Stimulated activated CD8-positive, alpha-beta memory T cell treated with anti-CD3 and anti-CD28 coated beads, Interleukin-7, amount 100 ng/mL, for 48 hours (primary cell): ENCODE measurements around the gene SLC35A4.

Experiments
- DNase-seq, 2 donors: peaks; one replicate each; pipeline ENCODE4 v3.0.0-alpha.2; 2020; ENCODE audit warnings: low read depth in 1 of 2; ENCODE audit errors: extremely low read depth in 1 of 2

Gene SLC35A4

GRCh38 chr5:140564196-140565023 is at the start of gene SLC35A4, which contains the start of gene APBB3:
Gene SLC35A4 (plus strand): TSS chr5:140564828. CDS start chr5:140567170, 2,342 bp downstream.
Gene APBB3 (minus strand): TSS chr5:140564598. CDS start chr5:140564245, 353 bp downstream.
- DNase-seq = peak; percentile 90 to 96

GRCh38 chr5:140524003-140524402 is 40.6 kb upstream of the SLC35A4 start:
- no peak for DNase-seq

DNA sequence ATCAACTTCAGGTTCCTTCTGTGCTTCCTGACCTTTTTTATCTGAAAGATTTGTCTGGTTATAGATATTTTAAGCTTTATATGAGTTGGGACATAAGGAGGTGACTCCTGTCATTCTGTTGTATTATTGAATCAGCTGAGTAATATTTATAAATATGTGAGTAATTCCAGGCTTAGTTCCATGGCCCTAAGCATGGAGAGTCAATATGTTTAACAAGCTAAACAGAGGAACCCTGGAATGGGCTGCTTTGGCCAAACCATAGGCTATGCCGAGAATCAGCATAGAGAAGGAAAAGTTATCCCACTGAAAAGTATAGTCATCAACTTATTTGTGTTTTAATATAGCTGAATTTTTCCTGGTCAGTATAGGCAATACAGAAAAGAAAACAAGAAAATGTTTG is 24.4 kb upstream of the SLC35A4 start:
- DNase-seq = no peak

GRCh38 chr5:140542972-140543371 is 21.7 kb upstream of the SLC35A4 start:
- no peak for DNase-seq

DNA sequence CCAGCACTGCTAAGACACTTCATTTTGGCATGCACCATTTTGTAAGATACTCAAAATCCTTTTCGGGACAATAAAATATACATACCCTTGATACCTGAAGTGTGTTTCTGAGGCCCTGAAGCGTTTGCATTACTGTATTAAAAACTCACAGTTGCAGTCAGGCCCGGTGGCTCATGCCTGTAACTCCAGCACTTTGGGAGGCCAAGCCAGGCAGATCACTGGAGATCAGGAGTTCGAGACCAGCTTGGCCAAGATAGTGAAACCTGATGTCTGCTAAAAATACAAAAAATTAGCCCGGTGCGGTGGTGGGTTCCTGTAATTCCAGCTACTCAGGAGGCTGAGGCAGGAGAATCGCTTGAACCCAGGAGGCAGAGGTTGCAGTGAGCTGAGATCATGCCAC is 19.6 kb upstream of the SLC35A4 start:
- no peak for DNase-seq

GRCh38 chr5:140545606-140546005 is 19.0 kb upstream of the SLC35A4 start:
- no peak for DNase-seq

DNA sequence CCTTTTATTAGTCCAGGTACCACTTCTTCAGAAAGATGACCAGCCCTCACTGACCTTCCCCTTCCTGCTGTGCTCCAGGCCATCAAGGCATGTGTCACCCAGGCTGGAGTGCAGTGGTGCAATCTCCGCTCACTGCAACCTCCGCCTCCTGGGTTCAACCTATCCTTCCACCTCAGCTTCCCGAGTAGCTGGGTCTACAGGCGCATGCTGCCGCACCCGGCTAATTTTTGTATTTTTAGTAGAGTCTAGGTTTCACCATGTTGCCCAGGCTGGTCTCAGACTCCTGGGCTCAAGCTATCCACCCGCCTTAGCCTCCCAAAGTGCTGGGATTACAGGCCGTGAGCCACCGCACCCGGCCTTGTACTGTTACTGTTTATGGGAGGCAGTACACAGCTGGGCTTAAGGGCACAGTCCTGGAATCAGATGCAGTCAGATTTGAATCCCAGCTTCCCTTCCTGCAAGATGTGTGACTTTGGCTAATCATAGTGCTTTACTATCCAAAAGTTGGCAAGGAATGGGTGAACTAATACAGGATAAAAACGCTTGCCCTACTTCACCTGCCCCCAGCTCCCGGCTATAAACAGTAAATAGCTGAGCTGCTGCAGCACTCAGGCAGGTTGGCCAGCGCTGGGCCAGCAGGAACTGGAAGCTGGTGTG is 17.6 kb upstream of the SLC35A4 start:
- DNase-seq = no peak

GRCh38 chr5:140547508-140548299 is 16.9 kb upstream of the SLC35A4 start, which contains the start of gene EIF4EBP3:
Gene EIF4EBP3 (plus strand): TSS chr5:140547662. CDS start chr5:140547738, 76 bp downstream.
- DNase-seq = peak; percentile 59 to 78

- DNase-seq = no peak
Observed at GRCh38 chr5:140548300-140548688, 16.3 kb upstream of the SLC35A4 start.

- DNase-seq = no peak
Observed at GRCh38 chr5:140548791-140549190, 15.8 kb upstream of the SLC35A4 start.

DNA sequence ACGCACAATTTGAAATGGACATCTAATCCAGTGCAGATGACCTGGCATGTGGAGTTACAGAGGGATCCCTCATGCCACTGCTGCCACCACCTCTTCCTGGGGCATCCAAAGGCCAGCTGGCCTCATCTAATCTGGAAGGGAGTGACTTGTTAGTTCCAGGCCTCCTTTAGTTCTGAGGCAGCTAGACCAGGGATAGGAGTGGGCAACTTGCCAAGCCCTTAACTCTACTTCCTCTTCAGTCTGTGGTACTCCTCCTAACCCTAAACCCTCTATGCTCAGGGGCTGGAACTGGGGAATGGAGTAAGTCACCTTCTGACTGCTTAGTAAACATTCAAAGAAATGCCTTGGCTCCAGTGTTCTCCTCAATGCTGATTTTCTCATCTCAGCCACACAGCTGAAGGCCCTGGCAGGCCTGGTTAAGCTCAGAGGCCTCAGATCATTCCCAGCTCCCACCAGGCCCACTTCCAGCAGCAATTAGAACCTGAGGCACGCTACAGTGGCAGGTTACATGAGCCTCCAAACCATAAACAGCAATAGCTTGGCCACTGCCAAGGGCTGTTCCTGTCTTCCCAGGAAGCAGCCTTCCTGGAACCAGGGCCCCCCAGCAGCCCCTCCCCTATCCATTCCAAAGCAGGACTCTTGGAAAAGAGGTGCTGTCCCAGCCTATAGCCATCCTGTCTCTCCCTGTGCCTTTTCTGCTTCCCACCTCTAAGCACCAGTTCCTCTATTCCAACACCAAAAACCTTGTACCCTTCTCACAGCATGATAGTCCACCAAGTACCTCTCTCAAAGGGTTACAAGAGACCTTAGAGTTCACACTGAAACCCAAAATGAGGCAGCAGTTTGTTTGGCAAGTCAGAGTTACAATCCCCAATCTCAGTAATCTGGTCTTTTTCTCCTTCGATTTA is 15.1 kb upstream of the SLC35A4 start:
- DNase-seq = no peak

DNA sequence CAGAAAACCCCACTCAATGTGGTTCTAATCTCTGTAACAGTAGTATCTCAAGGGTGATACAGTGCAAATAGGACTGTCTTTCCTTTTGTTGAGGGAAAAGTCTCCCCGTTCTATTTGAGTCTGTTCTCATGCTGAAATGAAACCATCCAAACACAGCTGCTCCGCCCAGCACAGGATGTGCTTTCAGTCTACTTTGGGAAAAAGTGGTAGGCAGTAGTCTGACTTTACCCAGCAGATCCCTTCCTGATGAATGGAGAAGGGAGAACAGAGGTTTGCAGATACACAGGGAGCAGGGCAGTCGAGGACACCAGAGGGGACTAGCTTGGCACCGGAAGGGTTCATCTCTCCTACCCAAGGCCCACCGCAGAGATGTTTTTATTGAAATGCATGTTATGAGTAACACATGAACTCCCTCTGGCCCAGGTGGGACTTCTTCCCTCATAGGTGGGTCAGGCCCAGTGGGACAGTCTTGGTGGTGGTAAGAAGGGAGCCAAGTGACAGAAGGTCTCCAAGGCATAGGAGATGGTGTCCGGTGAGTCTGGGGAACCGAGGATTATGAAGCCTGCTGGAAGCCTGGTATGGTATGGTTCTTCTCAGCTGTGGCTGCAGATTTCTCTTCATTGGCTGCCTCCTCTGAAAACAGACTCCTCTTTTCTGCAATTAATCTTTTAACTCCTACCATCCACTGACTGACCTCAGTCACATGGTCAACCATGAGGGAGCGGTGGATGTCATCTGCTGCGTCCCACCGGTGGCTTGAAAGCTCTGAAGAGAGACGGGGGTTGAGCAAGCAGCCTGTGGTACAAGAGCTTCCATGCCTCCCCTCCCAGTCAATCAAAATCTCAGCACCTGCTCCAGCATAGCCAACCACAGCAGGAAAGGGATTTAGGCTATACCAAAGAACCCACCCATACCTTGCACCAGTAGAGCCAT is 14.2 kb upstream of the SLC35A4 start:
- DNase-seq = no peak

DNA sequence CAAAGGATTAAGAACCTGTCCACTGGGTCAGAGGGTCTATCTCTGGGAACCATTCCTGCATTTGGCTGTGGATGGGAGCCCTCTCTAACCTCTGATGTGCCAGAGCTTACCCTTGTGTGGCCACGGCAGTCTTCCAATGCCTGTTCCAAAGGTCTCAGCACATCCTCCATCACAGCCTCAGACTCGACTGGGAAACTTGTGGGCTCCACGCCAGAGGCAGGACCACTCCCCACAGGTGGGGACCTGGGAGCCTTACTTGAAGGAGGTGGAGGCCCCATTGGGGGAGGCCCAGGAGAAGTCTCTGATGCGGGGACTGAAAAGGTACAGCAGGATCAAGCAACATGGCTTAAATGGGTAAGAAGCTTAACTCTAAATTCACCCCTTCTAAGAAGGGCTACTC is 12.8 kb upstream of the SLC35A4 start:
- DNase-seq = no peak

DNA sequence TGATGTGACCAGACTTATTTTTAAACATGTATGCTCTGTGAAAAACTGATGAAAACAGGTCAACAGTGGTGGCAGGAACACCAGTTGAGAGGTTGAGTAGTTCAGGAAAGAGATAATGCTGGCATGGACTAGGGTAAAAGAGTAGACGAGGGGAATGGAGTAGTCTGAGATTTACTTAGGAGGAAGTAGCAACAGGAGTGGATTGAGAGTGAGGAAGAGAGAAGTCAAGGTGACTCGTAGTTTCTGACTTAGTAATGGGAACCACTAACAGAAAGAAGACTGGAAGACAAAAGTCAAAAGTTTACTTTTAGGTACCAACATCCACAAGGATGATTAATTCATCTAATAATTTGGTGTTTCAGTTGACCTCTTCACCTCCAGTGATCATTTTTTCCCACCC is 11.0 kb upstream of the SLC35A4 start:
- no peak for DNase-seq

DNA sequence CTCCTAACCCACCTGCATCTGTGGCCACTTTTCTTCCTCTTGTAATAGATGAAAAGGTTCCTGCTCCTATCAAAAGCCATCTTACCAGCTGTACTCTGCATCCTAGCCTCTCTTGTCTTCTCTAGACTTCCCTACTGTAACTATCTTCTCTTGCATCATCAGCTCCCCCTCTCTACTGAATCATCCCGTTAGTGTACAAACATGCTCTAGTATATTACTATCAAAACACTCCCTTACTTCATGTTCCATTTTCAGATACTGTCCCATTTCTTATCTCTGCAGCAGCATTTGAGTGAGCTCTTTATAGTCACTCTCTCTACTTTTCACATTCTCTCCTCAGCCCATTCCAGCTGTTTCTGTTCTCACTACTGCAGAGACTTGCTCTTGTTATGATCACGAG is 10.2 kb upstream of the SLC35A4 start:
- no peak for DNase-seq

GRCh38 chr5:140555747-140556312 is 8.8 kb upstream of the SLC35A4 start:
- no peak for DNase-seq

GRCh38 chr5:140556438-140556837 is 8.2 kb upstream of the SLC35A4 start:
- no peak for DNase-seq

GRCh38 chr5:140557136-140557805 is 7.4 kb upstream of the SLC35A4 start, which contains the start of gene SRA1:
Gene SRA1 (minus strand): TSS chr5:140557473. CDS start chr5:140557452, 21 bp downstream.
- DNase-seq = peak; percentile 83 to 85
